Endothelial cell (in vitro differentiated cells): ENCODE measurements around the gene RNF182. TPM values are rescaled to one million over a fixed set of nuclear protein-coding genes. Genes with fewer than 3 reads are reported as not detected.
"Not testable (repeated sequence)": the region's sequence is repeated elsewhere in the genome, so short reads cannot be mapped to it uniquely, and the experiment has no call there.

Source experiments
- DNase-seq: peaks from one replicate; pipeline ENCODE4 v3.0.0; 2021; ENCODE audit warnings: low spot score
- H3K27ac Mint-ChIP-seq: one replicate; pipeline ENCODE4 v1.8.0; 2021; ENCODE audit warnings: mixed read lengths, inconsistent platforms; ENCODE audit not compliant: unreplicated experiment
- H3K27me3 Mint-ChIP-seq: one replicate; pipeline ENCODE4 v1.8.0; 2021; ENCODE audit warnings: mild to moderate bottlenecking, moderate library complexity, mixed read lengths, inconsistent platforms; ENCODE audit not compliant: unreplicated experiment
- H3K36me3 Mint-ChIP-seq: one replicate; pipeline ENCODE4 v1.8.0; 2021; ENCODE audit warnings: mild to moderate bottlenecking, low read depth, mixed read lengths, inconsistent platforms; ENCODE audit not compliant: unreplicated experiment
- H3K4me1 Mint-ChIP-seq: one replicate; pipeline ENCODE4 v1.8.0; 2021; ENCODE audit warnings: mild to moderate bottlenecking, mixed read lengths, inconsistent platforms; ENCODE audit not compliant: unreplicated experiment
- H3K4me3 Mint-ChIP-seq: one replicate; pipeline ENCODE4 v1.8.0; 2021; ENCODE audit warnings: mild to moderate bottlenecking, mixed read lengths, inconsistent platforms; ENCODE audit not compliant: unreplicated experiment
- H3K9me3 Mint-ChIP-seq: one replicate; pipeline ENCODE4 v1.8.0; 2021; ENCODE audit warnings: mixed read lengths, inconsistent platforms; ENCODE audit not compliant: unreplicated experiment
- CTCF ChIP-seq: fragments of 200-600 bp; sonication (generic); IDR thresholded peaks from one replicate; pipeline ENCODE4 v1.5.0; 2021; ENCODE audit warnings: antibody characterized with exemption; ENCODE audit not compliant: unreplicated experiment
- total RNA-seq: library from RNA; stranded (reverse); fragmentation: NEBNext Ultra II Directional; extraction: Animal tissue kit (Norgen Biotek cat#: 25700); gene quantifications from one replicate; pipeline ENCODE4 v1.2.1, GENCODE V29; 2021; ENCODE audit not compliant: unreplicated experiment

RNF182 gene
- total RNA-seq, 1 donor from 2014 or later: 2.7 TPM

DNA sequence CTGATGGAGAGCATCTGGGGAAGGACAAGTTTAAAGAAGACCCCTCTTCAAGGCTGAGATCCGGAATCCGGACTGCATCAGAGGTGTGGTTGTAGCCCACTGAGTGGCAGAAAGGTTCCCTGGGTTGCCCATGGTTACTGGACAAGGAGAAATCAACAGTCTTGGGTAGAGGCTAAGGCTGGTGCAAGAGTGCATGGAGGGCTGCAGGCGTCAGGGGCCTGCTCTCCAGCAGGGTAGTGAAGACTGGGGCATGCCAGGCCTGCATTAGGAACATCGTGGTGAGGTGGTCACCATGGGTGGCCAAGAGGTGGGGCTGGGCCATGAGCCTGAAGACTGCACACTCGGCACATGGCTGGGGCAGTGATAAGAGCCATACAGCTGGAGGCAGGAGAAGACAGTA is 91.2 kb downstream of the RNF182 start:
- Mint-ChIP-seq H3K27ac (no peak overlapping the region), H3K27me3 (peaks cover 2% of the 10 kb centered on the region), H3K4me1 (no peaks in the 10 kb centered on the region), H3K36me3 (no peaks in the 10 kb centered on the region), H3K4me3 (no peak overlapping the region), H3K9me3 (no peaks in the 10 kb centered on the region)
- no peak for TF ChIP-seq CTCF
- DNase-seq: no peak

DNA sequence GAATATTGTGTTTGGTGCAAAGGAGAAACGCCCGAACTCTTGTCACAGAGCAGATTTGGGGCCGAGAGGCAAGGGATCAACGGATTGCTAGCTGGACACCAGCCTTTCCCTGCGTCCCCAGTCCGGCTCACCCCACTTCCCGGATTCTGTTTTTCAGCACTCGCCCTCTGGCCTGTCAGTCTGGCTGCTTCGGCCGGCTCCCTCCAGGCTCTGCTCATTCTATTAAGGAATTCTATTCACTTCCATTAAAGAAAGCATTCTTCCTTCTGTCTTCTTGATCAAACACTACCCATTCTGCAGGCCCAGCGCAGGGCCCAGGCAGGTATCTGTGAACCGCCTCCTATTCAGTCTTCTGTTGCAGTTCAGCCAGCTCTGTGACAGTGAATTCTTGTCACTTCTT is 91.7 kb downstream of the RNF182 start:
- DNase-seq: no peak
- Mint-ChIP-seq H3K4me3 (no peak overlapping the region), H3K4me1 (no peaks in the 10 kb centered on the region), H3K9me3 (no peaks in the 10 kb centered on the region), H3K27ac (no peak overlapping the region), H3K27me3 (peaks cover 2% of the 10 kb centered on the region), H3K36me3 (no peaks in the 10 kb centered on the region)
- no peak for TF ChIP-seq CTCF

GRCh38 chr6:14016935-14017625 is 92.3 kb downstream of the RNF182 start:
- no peaks in the 10 kb centered on the region for H3K4me1 Mint-ChIP-seq
- H3K27ac Mint-ChIP-seq: no peak overlapping the region
- no peak for TF ChIP-seq CTCF
- no peak overlapping the region for H3K4me3 Mint-ChIP-seq
- H3K36me3 Mint-ChIP-seq: no peaks in the 10 kb centered on the region
- H3K27me3 Mint-ChIP-seq: peaks cover 2% of the 10 kb centered on the region
- no peaks in the 10 kb centered on the region for H3K9me3 Mint-ChIP-seq
- DNase-seq: no peak

DNA sequence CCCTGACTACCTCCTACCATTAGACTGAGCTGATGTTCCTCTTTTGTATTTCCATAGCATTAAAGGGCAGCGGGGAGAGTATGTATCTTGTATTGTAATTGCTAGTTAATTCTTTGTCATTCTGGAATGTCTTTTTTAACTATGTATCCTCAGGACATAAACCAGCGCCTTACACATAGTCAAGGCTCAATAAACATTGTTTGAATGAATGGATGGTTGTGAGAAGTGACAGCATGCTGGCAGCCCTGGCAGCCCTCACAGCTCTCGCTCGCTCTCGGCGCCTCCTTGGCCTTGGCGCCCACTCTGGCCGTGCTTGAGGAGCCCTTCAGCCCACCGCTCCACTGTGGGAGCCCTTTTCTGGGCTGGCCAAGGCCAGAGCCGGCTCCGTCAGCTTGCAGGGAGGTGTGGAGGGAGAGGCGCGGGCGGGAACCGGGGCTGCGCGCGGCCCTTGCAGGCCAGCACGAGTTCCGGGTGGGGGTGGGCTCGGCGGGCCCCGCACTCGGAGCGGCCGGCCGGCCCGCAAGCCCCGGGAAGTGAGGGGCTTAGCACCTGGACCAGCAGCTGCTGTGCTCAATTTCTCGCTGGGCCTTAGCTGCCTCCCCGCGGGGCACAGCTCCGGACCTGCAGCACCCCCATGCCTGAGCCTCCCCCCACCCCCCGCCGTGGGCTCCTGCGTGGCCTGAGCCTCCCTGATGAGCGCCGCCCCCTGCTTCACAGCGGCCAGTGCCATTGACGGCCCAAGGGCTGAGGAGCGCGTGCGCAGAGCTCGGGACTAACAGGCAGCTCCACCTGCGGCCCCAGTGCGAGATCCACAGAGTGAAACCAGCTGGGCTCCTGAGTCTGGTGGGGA is 93.1 kb downstream of the RNF182 start:
- H3K27me3 Mint-ChIP-seq: peaks cover 2% of the 10 kb centered on the region
- H3K4me1 Mint-ChIP-seq: no peaks in the 10 kb centered on the region
- H3K9me3 Mint-ChIP-seq: no peaks in the 10 kb centered on the region
- H3K27ac Mint-ChIP-seq: no peak overlapping the region
- H3K4me3 Mint-ChIP-seq: no peak overlapping the region
- no peaks in the 10 kb centered on the region for H3K36me3 Mint-ChIP-seq
- no peak for TF ChIP-seq CTCF
- no peak for DNase-seq

DNA sequence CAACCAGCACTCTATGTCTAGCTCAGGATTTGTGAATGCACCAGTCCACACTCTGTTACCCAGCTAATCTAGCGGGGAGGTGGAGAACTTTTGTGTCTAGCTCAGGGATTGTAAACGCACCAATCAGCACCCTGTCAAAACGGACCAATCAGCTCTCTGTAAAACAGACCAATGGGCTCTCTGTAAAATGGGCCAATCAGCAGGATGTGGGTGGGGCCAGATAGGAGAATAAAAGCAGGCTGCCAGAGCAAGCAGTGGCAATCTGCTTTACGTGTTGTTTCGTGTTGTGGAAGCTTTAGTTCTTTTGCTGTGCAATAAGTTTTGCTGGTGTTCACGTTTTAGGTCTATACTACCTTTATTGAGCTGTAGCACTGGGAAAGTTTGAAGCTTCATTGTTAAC is 93.8 kb downstream of the RNF182 start:
- not testable (repeated sequence) for H3K27me3 Mint-ChIP-seq, H3K4me3 Mint-ChIP-seq, H3K9me3 Mint-ChIP-seq, H3K36me3 Mint-ChIP-seq, H3K27ac Mint-ChIP-seq, H3K4me1 Mint-ChIP-seq, DNase-seq
